HG03460 (cell line): Measurements from ENCODE around the gene TCF12.
"Not testable (repeated sequence)": the region's sequence is repeated elsewhere in the genome, so short reads cannot be mapped to it uniquely, and the experiment has no call there.

Source experiments
- ATAC-seq: cut with Tn5 transposase; IDR thresholded peaks from one replicate; pipeline ENCODE4 v1.9.1; 2021; ENCODE audit not compliant: unreplicated experiment

TCF12 gene

DNA sequence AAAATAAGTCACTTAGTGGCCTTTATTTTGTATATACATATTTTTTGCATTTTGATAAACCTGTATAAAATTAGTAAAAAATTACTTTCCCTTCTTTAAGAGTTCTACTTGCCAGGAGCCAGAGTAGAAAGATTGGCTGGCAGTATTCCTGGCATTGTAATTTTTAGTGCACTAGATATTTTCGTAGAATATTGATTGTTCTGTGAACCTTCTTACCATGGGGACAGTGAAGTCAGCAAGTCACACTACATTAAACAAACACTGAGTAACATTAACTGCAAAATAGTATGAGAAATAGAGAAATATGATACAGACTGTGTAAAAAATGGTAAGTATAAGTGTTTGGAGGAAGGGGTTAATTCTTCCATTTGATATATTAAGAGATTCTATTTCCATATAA is 26.0 kb downstream of the TCF12 start:
- ATAC-seq, result no peak

DNA sequence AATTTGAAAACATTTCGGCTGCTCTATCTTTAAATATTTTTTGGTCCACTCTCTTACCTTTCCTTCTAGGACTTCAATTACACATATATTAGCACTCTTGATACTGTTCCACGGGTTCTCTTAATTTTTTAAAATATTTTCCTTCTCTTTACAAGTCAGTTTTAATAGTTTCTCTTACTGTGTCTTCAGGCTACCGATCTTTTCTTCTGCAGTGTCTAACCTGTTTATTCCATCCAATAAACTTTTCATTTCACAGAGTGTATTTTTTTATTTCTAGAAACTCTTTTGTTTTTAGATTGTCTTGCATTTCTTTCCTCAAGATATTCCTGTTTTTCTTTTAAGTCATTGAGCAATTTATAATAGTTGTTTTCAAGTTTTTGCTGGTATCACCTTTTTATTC is 27.7 kb downstream of the TCF12 start:
- ATAC-seq, result no peak

DNA sequence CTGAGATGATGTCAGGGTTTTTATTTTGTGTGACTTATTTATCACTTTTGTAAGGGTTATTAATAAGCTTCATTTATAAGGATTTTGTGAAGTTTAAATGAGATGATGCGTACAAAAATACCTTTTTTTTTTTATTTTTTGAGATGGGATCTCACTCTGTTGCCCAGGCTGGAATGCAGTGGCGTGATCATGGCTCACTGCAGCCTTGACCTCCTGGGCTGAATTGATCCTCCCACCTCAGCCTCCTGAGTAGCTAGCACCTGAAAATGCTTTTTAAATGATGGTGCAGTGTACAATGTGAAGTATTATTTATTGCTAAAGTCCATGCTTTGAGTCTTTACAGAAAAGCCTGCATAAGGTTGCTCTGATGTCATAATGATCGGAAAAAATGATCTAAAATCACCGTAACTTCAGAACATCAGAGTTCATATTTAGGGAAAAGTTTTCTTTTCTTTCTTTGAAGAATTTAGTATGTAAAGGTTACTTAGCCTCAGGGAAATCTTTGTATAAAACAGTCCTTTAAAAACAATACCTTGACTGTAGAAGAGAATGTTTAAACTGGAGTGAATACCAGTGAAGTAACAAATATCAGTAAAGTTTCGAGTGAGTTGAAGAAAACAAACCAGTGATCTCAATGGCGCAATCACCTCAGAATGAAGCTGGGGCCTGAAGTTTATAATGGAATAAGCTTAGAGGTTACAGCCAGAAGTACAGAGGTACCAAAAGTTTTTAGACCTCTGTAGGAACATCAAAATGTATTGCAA is 29.7 kb downstream of the TCF12 start:
- no peak for ATAC-seq

DNA sequence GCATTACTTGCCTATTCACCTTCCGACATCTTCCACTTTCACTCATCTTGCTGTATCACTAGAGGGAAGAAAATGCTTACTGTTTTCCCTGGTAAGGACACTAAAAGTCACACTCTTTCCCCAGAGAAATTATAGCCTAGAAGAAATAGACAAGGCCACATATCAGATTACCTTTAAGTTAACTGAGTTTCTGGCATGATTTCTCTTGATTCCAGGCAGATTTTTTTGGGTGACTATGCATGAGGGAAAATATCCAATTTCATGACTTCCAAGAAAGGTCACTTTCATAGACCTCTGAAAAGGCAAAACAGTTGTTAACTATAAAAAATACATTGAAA is 30.3 kb downstream of the TCF12 start:
- no peak for ATAC-seq

DNA sequence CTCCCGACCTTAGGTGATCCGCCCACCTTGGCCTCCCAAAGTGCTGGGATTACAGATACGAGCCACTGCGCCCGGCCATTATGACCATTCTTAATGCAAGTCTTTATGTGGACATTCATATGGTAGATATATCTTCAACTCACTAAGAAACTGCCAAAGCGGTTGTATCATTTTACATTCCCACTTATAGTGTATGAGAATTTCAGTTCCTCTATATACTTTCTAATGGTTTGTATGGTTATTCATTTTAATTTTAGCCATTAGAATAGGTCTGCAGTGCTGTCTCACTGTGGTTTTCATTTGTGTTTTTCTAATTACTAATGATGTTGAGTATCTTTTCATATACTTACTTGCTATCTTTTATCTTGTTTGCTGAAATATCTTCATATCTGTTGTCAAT is 32.5 kb downstream of the TCF12 start:
- ATAC-seq, result peak; percentile 91

DNA sequence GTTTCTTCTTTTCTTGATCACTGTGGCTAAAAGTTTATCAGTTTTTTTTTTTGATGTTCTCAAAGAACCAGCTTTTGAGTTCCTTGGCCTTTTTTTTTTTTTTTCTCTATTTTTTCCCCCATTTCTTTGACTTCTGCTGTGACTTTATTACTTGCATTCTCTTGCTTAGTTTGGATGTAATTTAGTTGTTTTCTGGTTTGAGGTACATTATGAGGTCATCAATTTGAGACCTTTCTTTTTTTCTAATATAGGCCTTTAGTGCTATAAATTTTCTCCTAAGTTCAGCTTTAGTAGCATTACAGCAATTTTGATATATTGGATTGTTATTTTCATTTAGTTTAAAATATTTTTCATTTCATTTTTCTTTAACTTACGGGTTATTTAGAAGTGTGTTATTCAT is 35.3 kb downstream of the TCF12 start:
- ATAC-seq, result no peak

DNA sequence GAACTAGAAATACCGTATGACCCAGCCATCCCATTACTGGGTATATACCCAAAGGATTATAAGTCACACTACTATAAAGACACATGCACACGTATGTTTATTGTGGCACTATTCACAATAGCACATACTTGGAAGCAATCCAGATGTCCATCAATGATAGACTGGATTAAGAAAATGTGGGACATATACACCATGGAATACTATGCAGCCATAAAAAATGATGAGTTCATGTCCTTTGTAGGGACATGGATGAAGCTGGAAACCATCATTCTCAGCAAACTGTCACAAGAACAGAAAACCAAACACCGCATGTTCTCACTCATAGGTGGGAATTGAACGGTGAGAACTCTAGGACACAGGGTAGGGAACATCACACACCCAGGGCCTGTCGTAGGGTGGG is 36.6 kb downstream of the TCF12 start:
- not testable (repeated sequence) for ATAC-seq

DNA sequence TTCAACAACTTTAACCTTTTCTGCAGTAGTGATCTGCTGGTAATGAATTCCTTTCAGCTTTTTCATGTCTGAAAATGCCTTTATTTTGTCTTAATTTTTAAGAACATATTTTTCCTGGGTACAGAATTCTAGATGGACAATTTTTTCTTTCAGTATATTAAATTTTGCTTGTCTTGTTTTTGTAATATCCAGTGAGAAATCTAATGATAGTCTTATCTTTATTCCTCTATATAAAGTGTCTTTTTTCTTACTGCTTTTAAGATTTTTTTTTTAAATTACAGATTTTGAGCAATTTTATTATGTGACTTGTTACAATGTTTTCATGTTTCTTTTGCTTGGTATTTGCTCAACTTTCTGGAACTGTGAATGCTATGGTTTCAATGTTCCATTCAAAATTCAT is 38.1 kb downstream of the TCF12 start:
- ATAC-seq, result no peak

DNA sequence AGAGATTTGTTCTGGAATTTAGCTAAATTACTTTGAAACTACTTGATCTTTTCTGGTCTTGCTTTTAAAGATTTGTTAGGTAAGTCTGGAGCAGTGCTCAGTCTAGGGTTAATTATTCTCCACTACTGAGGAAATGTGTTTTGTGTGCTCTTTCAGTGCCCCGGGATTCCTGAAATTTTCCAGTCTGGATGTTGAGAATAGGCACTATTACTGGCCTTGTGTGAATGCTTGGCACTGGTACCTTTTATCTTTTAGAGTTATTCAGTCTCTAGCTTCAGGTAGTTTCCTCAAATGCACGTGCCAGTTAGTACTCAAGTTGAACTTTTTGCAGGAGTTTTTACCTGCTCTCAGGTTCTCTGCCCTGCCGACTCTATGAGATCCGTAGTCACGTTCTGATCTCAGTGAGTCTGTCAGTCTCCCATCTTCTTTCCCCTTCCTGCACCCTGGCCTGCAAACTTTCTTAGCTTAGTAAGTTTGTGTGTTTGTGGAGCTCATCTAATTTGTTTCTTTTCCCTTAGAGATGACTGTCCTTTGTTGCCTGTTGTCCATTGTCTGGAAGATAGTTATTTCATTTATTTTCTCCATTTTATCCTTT is 39.5 kb downstream of the TCF12 start:
- ATAC-seq, result no peak

DNA sequence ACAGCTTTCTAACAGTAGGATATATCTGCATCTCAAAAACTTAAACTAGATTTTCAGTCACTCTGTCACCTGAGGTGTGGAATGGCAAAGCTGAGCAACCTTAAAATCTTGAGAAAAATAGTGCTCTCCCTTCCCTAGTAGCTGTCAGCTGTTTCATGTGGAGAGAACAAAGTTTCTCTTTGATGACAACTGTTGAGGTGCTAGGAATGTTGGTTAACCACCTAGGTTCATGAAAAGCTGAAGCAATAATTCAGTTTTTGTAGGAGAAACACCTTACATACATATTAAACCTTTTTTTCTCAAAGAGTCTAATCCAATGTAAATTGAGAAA is 40.8 kb downstream of the TCF12 start:
- no peak for ATAC-seq

DNA sequence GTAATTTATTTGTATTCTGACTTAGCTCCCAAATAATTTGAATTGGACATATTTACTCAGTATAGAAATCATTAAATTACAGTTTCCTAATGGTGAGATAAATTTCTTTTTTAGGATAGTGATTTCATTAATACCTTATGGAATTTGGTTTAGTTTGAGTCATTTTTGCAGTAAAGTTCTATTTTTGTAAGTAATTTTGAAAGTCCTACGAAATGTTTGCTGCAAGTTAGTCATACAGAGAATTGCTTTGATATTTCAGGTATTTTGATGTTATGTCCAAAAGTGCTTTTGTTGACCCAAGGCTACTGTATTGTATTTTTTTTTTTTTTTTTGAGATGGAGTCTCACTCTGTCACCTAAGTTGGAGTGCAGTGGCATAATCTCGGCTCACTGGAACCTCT is 41.7 kb downstream of the TCF12 start:
- ATAC-seq, result no peak

DNA sequence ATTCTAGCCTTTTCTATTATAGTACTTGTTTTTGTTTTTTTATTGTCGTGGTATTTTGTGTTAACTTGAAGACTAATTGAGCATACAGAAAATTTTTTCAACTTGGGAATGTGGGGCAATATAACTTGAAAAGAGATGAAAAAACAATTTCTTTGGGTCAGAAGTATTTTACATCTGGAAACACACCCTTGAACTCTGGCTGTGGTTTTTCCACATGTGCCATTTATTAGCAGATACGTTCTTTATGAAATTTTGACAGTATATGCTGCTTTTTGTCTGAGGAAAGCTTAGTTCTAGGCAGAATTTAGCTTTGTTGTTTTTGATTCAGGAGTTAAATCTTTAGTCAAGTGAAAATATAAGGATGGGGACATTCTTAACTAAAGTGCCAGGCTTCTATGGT is 44.7 kb downstream of the TCF12 start:
- ATAC-seq, result no peak

DNA sequence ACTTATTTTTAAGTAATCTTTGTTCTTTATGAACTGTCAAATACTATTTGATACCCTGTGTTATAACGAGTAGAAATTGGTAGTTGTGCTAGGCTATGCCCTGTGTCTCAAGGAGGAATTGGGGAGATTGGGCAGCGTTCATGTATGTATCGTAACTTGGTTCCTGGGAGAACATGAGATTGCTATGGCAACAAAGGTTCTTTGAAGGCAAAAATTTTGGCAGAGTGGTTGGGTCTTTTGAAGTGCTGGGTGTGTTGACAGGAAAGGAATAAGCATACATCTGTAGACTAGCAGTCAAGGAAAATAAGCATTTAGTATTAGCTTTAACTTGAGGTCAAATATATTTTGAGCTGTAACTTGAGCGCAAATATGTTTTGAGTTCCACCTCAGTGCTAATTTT is 45.3 kb downstream of the TCF12 start:
- ATAC-seq, result no peak

DNA sequence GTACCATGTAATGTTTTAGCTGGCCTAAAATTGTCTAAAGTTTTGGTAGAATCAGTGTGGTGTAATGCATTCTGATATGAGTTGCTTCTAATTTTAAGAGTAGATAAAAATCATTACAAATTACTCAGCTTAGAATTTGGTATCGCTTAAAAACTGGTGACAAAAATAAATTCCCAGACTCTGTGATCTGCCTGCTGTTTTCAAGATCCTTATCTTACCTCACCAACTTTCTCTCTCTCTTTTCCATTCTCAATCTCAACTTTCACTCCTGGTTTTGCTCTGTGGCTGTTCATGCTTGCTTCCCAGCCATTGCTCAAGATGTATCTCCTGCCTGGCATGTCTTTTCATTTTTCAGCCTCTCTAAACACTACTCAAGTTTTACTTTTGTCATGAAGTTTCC is 45.7 kb downstream of the TCF12 start:
- ATAC-seq, result no peak

DNA sequence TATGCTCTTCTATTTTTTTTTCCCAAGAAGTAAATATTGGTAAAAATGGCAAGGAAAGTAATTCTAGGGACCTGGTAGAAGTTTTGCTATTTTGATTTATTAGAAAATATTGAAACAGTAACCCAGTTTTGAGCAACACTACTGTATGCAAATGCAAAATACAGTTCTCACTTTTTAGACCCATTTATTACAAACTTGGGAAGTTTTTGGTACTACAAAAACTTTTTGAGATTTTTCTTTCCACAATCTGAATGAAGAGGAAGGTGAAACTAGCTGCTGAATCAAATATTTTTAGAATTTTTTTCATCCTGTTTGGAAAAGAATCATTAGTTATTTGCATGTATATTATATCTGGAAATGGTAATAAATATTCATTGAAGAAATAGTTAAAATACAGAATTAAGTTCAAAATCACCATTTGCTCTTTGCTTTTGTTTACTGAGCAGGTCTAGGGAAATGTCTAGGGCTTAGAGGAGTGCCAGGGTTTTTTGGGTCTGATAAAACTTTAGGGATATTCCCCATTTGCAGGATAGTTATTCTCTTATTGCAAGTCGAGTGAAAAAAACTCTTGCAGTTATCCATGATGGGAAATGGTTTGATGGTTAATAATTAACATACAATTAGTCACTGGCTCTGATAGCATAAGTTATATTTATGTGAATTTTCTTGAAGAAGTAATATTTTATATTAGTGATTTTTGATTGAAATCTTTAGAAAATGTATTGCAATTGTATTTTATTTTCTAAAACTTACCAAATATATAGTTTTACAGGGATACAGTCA is 47.0 kb downstream of the TCF12 start:
- ATAC-seq, result no peak

DNA sequence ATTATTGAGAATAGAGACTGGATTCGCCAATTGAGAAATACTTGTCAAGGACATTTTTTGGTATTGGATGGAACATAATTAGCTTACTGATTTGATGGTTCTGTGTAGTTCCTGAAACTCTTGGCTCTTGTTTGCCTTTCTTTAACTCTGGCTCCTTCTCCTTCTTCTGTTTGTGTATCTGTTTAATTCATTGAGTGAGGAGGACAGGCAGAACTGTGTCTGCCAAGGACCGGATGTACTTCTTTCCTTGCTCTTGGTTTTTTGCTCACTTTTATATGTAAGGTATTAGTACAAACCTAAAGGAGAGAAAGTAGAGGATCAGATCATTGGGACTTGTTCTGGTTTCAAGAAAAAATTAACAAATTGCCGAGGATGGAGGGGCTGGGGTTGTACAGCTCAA is 48.9 kb downstream of the TCF12 start:
- no peak for ATAC-seq

DNA sequence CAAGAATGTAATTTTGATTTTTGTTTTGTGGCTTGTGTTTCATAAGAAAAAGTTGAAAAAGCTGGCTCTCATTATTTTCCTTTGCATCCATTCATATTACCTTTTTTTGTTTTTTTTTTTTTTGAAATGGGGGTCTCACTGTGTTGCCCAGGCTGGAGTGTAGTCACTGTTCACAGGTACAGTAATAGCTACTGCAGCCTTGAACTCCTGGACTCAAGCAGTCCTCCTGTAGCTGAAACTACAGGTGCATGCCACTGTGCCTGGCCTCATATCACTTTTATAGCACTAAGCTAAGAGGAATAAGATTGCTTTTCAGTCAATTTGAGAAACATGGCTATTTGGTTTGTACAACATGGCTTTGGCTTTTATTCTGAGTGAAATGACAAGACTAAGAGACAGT is 49.8 kb downstream of the TCF12 start:
- ATAC-seq, result no peak

DNA sequence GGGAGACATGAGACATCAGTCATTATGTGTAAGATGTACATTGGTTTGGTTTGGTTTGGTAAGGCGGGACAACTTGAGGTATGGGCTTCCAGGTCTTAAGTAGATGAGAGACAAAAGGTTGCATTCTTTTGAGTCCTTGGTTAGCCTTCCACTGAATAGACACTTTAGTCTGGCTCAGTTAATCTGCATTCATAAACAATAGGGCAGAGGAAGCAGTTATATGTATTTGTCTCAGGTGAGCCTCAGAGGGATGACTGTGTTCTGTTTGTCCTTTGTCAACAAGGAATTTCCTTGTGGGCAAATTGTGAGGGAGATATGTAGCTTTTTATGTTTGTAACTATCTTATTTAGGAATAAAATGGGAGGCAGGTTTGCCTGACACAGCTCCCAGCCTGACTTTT is 50.4 kb downstream of the TCF12 start:
- ATAC-seq, result no peak

DNA sequence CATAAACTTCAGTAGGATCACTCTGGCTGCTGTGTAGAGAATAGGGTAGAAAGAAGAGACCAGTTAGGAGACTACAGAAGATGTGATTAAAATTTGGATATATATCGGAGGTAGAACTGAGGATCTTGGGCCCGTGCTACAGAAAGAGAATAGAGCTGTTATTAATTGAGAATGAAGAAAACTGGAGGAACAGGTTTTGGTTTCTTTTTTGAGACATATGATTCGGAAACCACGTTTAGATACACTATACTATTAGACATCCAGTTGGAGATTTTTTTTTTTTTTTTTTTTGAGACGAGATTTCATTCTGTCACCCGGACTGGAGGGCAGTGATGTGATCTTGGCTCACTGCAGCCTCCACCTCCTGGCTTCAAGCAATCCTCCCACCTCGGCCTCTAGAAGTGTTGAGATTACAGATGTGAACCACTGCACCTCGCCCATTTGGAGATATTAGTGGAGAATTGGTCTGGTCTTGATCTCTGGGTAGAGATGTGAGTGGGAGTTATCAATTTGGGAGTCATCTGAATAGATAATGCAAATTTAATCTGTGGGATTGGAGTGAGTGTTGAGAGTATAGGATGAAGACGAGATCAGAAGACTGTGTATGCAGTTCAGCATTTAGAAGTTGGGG is 50.9 kb downstream of the TCF12 start:
- no peak for ATAC-seq

DNA sequence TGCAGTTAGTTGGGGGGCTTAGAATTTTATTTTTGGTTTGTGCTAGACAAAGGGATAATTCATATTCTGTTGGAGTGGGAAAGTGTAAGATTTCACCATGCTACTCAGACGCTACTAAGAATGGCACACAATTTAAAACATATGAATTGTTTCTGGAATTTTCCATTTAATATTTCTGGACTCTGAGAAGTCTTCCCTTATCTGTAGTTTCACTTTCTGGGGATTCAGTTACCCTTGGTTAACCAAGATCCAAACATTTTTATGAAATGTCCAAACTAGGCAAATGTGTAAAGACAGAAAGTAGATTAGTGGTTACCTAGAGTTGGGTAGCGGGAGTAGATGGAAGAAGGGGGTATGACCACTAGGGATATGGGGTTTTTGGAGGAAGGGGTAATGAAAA is 53.1 kb downstream of the TCF12 start:
- ATAC-seq, result no peak

DNA sequence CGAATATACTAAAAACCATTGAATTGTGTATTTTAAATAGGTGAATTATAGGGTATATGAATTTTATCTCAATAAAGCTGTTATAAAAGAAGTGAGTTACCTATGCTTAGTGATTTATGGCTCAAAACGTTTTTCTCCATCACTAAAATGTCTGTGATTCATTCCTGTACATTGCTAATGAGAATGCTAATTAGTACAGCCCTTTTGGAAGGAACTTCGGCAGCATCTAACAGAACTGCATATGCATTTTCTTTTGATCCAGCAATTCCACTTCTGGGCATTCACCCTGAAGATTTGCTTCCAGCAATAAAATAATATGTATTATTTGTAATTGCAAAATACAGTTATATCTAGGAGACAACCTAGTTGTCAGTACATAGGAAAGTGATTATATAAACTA is 53.6 kb downstream of the TCF12 start:
- ATAC-seq, result no peak

DNA sequence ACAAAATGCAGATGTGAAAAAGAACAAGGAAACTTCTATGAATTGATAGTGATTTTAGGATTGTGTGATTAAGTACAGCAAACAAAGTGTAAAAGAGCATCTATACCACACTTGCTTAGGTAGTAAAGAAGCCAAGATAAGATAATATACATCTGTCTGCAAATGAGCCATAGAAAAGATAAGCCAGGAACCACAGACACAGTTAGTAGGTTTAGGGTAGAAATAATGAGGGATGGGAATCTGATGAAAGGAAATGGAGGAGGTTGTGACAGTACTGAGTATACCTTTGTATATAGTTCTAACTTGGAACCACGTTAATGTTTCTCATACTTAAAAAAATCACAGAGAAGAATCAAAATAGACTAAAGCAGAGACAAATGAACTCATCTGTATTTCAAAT is 54.0 kb downstream of the TCF12 start:
- ATAC-seq, result no peak
